Inferior parietal cortex (tissue), 1 donor: ENCODE results near the gene PTPRM.

Experiments used
- DNase-seq: peaks from one replicate; pipeline ENCODE4 v3.0.0-alpha.2; 2016; ENCODE audit errors: extremely low spot score

Gene PTPRM

DNA sequence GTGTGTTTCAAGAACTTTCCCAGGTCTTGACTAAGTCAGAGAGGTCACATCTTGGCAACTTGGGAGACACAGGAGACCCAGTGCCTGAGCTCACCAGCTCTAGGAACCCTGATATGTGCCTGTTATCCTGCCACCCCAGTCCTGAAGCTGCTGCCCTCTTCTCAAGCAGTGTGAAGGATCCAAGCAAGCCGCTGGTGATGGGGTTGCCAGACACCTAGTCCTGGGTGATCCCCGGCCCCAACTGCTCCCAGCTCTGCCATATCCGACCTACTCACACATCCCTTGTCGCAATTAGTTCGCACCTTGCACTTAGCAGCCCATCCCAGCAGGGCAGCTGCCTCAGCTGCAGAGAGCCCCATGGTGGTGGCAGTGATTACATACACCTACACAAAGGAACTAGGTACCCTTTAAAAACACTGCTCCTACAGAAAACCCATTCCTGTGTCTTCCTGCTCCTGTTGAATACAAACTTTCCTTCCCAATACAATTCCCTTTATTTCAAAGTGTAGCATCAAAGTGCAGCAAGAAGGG lies 794.9 kb downstream of the PTPRM start:
- DNase-seq = no peak

DNA sequence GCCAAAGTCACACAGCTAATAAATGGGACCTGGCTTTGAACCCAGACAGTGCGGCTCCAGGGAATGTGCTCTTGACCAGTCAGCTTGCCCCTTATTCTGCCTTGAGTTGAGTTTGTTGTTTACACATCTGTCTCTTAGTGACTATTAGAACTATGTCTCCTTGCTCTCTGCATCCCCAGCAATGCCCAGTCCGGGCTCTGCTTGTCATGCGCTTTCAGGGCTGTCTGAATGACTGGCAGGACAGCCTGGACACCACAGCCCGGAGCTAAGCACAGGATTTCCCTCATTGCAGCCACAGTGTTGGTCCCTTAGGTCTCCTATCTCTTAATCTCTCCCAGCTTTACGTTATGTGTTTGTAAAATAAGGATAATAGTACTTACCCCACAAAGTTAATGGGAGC lies 795.7 kb downstream of the PTPRM start:
- DNase-seq = no peak

DNA sequence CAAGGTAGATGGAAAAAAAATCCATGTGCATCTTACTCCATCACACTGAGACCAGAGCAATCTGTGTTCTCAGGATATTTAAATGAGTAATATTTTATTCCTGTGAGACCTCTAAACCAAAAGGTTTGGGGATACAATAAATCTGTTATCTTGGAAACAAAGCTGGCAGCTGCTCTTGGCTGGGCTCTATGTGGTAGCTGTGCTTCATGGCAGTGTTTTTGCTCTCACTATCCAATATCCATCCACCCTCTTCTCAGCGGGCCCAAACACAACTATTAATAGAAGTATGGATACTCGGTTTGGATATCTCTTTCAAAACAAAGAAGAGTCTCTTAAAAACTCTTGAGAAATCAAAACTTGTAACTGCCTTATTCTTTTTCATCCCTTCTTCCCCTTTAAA lies 797.3 kb downstream of the PTPRM start:
- no peak for DNase-seq

DNA sequence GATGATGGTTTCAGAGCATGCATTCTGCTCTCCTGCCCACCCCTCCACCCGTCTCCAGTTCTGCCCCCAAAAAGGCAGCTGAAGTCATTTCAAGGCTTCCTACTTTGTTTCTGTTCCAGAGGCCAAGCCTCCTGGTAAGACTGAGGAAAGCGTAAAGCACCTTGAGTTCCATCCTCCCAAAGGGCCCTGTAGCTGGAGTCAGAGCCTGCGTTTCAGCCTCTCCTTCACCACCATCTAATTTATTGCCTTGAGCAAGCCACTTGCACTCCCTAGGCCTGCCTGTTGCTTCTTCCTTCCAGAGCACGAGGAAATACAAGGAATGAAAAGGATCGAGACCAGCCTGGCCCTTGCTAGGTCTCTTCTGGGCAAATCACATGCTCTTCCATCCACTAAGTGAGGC lies 797.9 kb downstream of the PTPRM start:
- no peak for DNase-seq

DNA sequence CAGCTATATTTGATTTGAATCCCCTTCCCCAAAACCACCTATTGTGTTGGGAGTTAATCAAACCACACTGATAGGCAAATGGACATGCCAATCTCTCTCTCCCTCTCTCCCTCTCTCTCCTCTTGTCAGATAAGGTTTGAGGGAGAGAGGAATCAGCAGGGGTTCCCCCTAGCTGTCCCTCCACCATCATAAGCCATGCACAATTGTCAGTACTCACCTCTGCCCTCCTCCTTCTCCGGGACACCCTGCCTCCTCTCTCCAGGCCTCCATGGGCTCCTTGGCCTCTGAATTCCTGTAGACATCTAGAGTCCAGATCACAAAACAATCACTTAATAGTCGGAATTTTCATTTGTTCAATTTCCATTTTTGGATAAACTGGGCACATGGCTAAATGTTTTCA lies 798.4 kb downstream of the PTPRM start:
- no peak for DNase-seq

DNA sequence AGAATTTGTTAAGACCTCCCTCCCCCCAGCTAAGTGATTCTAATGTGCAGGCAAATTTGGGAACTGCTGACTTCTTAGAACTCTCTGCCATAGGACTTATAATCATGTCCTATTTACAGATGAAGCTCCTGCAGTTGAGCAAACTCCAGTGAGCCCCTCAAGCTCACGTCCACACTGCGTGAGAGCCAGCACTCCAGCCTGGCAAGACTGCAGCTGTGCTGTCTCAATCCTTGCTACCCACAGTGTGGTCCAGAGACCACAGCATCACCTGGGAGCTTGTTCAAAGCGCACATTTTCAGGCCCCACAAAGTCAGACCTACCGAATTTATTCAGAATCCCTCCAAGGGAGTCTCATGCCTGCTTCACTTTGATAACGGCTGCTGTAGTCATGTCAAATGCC lies 799.0 kb downstream of the PTPRM start:
- no peak for DNase-seq

DNA sequence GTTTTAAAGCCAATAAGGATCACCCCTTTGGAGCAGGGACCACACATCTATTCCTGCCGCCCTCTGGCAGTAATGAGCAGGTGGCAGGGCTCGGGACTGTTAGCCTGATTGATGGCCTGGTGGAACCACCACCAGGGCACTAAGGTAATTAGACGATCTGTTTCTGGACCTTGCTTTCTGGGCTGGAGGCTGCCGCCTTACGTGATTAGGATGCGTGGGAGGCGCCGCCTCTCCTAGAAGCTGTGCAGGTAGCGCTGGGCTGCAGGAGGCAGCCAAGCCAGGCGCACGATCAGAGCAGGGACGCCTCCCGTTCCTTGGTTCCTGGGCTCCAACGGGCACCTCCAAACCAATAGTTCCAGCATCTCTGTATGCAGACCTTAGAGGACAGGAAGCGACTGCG lies 799.5 kb downstream of the PTPRM start:
- DNase-seq = no peak

DNA sequence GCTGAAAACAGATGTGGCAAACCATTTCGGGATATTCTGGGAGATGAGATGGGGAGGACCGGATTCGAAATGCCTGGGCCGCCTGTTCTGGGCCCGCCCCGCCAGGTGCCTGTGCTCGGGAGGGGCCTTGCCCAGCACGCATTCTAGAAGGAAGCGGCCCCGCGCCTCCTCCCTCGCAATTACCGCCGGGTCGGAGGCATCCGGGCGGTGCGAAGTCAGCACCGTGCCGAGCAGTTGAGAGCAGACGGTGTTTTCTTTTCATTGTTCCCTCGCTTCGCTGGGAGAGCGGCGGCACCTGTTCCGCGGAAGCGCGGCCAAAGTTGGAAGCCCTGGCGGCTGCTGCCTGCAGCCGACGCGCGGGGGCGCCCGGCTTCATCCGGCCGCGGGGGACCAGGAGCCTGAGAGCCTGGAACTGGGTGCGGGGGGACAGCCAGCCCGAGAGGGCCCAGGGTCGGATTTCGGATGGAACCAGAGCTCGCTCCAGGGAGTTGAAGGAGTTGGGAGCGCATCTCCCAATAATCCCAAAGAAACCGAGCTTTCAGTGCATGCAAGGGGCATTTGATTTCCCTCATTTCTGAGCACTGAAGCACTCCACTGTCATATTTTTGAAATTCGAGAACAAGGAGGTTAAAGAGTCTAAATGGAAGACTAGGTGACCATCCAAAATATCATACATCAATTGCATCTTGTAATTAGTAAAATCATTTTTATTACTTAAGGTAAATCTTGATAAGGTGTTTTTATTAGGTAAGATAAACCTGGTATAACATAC lies 800.3 kb downstream of the PTPRM start:
- peak; percentile 47 for DNase-seq

DNA sequence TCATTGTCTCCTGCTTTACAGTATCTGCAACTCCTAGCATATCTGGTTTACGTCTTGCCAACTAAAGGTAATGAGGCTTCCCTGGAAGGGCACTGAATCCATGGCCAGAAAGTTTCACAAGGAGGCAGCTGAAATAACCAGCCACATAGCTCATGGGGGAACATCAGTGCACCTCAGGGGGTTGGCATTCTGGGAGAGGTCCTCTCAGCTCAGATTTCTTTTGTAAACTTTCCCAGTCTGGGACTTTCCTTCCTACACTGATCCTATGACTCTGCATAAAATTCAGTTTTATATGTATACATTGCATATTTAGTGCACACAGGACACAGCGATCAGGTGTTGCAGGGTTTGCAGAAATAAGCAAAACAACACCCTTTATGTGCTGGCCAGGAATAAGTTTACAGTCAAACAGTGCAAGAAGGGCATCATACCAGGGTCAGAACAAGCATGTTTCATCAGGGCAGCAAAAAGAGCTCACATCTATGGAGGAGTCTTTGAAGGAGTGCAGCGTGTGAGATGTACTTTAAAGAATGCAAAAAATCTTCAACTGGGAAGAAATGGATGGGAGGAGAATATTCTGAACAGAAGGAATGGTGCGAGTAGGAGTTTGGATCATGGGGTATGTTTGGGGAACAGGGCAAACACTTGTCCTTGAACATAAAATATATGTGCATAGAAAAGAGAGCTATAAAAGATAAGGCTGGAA lies 801.5 kb downstream of the PTPRM start:
- no peak for DNase-seq

DNA sequence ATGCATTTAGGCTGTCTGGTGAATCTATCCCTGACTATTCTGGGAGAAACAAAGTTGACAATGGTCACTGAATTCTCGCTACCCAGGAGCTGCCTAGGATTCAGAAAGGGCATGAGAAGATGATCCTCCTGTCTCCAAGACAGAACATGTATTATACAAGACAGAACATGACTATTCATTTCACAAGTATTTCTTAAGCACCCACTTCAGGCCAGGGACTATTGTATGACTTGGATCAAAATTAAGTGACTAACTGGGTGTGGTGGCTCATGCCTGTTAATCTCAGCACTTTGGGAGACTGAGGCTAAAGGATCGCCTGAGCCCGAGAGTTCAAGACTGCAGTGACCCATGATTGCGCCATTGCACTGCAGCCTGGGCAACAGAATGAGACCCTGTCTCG lies 806.4 kb downstream of the PTPRM start:
- DNase-seq = no peak

DNA sequence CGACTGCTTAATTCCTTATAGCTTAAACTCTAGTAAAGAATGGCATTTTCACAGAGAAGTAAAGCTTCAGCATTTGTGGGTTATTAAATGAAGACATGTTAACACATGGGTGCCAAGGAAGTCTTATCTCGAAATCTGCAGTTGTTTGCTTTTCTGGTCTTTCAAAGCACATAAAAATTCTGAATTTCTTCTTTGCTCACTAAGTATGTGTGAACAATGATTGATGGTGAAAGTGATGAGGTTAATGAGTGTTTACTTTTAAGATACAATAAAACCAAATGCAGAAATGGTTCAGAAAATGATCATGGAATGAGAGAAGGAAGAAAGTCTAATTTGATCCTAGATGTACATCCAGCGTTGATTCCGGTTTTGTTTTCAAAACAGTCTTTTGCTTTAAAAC lies 807.6 kb downstream of the PTPRM start:
- DNase-seq = no peak

DNA sequence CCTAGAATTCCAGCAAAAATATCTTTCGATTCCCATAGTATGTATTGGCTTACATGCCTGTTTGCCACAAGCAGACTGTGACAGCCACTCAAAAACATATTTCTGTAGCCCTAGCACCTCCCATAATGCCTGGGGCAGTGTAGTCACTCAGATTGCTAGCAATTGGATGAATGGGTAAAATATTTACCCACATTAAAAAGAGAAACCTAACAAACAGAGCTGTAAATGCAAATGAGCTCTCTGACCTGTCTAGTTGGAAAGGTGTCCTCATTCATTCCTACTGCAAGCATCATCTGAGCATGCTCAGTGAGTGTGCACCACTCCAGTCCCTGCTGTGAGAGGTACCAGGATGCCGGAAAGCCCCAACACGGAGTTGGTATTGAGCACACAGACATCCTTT lies 808.1 kb downstream of the PTPRM start:
- DNase-seq = no peak

DNA sequence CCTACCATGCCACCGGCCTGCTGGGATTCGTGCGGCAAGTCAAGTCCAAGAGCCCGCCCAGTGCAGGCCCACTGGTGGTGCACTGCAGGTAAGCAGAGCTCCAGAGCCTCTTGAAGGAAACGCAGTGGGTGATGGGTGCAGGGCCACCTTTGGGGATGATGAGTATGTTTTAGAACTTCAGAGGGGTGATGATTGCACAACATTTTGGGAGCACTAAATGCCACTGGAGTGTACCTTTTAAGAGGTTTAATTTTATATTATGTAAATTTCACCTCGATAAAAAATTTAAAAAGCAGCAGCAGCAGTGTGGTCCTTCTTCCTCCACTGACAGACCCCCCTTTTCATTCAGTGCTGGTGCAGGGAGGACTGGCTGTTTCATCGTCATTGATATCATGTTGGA lies 809.0 kb downstream of the PTPRM start:
- DNase-seq = no peak

DNA sequence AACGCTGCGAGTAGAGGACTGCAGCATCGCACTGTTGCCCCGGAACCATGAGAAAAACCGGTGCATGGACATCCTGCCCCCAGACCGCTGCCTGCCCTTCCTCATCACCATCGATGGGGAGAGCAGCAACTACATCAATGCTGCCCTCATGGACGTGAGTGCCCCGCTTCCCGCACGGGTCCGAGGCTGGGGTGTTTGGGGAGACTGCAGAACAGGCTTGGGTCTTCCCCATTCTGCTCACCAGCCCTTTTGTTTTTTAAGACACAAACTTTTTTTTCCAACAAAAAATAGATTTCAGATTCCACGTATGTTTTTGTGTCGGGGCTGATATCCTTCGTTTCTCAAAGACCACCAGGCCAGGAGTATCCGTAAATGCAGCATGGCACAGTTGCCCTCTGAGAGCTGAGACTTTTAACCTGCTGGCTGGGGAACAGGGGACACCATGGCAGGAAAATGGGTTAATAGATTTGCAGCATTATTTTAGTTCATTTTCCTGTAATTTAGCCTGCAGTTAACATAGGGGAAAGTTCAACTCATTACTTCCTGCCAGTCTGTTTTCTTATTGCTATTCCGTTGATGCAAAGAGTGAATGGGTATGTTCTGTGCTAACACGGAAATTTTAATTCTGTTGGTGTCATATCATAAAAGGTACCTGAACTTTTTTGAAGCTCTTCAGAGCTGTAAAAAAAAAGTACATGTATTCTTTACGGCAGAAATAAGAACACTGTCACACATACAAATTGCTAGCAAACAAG lies 812.2 kb downstream of the PTPRM start:
- no peak for DNase-seq

DNA sequence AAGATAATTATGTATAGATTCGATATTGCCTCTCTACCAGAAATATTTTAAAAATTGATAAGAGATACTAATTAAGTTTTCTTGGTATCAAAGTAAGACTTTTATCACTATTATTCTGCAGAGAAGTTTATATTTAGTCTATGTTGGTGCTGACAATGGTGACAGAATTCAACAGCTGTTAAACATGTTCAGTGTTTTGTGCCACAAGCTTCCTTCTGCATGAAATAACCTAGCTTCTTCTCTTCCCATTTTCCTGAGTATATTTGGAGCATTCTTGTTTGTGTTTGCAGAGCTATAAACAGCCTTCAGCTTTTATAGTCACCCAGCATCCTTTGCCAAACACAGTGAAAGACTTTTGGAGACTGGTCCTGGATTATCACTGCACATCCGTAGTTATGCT lies 812.9 kb downstream of the PTPRM start:
- DNase-seq = no peak

DNA sequence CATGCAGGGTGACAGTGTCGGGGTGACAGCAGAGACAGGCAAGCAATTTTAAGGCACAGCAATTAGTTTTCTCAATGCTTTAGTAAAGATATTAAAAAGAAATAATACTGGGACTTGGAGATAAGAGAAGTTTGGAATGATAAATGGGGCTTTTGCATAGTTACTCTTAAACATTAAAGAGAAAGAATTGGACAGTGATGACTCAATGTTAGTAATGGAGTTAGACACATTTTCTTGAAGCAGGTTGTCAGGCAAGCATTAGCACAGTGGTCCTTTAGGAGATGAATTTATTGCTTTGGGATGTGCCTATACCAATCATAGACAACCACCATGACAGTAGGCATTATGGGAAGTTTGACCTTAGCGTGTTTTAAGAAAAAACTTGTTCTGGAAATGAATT lies 813.8 kb downstream of the PTPRM start:
- no peak for DNase-seq

DNA sequence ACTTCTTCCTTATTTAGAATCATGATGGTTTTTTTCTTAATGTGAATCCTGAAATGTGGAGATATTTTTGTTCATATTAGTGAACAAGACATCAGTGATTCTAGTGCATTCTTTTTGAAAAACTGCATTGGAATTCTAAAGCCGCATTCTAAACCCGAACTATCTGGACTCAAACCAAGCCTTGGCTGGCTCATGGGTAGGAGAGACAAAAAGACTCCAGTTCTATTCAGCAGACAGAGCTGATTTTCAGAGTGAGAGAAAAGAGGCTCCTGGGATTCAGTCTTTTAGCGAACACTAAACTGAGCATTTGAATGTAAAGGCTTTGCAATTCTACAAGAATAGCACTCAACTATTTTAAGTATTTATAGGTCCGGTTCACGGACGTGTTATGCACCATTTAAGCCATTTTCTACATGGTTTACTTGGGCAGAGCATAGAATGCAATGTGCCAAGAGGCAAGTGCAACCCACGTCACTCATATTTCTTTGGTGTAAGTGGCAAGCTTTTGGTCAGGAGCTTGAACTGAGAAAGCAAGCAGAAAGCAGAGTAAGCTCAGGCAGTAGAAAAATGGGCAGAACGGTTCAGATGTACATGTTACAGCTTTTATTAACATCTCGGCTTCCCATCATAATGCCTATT lies 814.8 kb downstream of the PTPRM start:
- DNase-seq = peak; percentile 68

DNA sequence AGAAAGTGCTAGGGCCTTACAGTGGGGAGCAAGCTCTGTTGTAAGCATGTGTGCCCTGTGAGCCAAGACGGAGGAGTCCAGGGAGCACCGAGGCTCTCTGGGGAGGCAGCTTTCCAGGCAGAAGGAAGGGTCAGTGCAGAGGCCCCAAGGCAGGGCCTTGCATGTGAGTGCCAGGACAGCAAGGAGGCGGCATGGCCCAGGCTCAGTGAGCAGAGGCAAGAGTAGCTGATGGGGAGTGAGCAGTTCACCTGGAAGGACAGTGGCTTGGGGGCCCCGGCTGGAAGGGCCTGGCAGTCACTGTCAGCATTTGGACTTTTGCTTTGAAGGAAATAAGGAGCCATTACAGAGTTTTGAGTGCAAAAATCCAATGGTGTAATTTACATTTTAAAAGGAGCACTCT lies 818.3 kb downstream of the PTPRM start:
- DNase-seq = no peak

DNA sequence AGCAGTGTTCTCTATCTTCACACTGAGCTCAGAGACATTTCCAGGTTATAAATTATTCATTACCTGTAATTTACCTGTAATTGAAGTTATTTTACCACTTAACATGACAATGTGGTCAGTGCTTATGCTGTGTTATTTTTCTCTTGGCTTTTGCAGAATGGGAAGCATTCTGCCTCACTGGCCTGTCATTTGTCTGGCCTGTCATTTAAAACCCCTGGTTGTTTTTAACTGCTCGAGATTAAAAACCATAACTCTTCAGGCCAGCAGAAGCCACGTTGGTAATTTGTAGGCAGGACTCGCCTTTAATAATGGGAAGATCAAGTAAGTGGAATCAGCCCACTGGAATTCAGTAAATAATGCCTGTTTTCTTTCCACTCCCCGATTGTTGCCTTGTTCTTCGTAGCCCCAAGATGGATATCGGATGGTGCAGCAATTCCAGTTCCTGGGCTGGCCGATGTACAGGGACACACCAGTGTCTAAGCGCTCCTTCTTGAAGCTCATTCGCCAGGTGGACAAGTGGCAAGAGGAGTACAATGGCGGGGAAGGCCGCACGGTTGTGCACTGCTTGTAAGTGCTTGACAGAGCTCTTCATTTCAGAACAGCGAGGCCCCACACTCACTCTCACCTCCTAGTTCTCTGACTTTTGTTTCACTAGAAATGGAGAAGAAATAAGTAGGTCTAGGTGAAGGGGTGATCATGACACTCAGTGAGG lies 819.7 kb downstream of the PTPRM start:
- DNase-seq = no peak

DNA sequence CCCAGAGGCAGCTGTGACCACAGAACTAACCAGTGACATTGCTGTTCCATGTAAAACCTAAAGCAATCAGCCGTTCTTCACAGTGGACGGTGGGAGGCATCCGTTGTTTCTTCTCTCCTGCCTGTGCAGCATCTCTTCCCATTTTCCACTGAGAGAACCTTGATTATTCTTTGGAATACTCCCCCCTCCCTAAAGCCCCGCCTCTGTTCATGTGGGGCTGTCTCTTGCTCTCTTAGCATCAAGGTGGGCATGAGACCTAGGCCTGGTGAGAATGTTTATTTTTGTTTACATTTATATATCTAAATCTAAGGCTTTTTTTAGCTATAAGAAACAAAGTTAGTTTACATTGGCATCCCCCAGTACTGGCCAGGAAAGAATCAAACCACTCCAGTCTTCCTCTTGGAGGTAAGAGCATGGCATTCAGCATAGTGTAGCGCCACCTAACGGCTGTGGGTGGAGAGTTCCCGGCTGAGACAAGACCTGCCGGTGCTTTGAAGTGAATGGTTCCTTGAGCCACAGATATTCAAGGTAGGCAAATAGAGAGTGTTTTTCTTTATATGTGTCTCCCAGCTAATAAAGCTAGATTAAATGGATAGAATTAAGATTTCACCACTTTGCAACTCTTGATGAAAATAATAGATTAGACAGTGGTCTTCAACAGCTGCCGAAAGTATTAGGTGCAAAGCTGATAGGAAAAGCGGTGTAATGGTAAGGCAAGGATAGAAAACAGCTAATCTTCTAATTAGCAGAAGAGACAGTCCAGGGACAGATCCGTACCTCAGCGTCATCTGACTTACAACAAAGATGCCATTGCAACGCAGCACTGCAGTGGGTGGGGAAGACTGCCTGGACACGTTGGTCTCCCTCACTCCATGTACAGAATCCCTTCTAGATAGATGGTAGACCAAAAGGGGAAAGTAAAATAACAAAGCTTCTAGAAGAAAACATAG lies 822.5 kb downstream of the PTPRM start:
- peak; percentile 85 for DNase-seq
